ENCODE results near the gene ST8SIA2.

GRCh38 chr15:92407916-92408315 is 14.2 kb downstream of the ST8SIA2 start:
- TF ChIP-seq CTCF (IDR thresholded peaks at IDR 0.05) (no peak), POLR2A (IDR thresholded peaks at IDR 0.05) (no peak), POLR2AphosphoS5 (IDR thresholded peaks at IDR 0.05) (no peak)

Measured in suprapubic skin (tissue), 4 donors.